Measurements from ENCODE around the gene CEP70. TPM values are rescaled to one million over a fixed set of nuclear protein-coding genes. Genes with fewer than 3 reads are reported as not detected.
"Not testable (repeated sequence)": the region's sequence is repeated elsewhere in the genome, so short reads cannot be mapped to it uniquely, and the experiment has no call there.

Gene CEP70
- total and polyA plus RNA-seq, 2 of the 13 experiments (the other 11 are each of a cell fraction or from before 2014, with no cell fraction given) = 4.0 to 22.3 TPM

GRCh38 chr3:138455801-138456716, 138.0 kb downstream of the CEP70 start (continued):
- TF ChIP-seq RNF219 (CRISPR knock-in tag; IDR thresholded peaks at IDR 0.05) = no peak
- no peak for TF ChIP-seq ZFP37 (CRISPR knock-in tag; IDR thresholded peaks at IDR 0.05; ENCODE audit: borderline replicate concordance)
- no peak for TF ChIP-seq ZNF607 (CRISPR knock-in tag; IDR thresholded peaks at IDR 0.05; ENCODE audit: borderline replicate concordance)

GRCh38 chr3:138453940-138454339, 140.1 kb downstream of the CEP70 start:
- POLR2A ChIA-PET, ATAC-seq: not testable (repeated sequence)

More at GRCh38 chr3:138453940-138454339, 140.1 kb downstream of the CEP70 start:
- H3K36me3 ChIP-seq (replicated peaks in 1 of 2; ENCODE audit: control insufficient read depth in 1 of 2, insufficient read depth in 2 of 2, low read length in 2 of 2); H3K27me3 ChIP-seq (ENCODE audit: control insufficient read depth in 1 of 2, insufficient read depth in 2 of 2, low read length in 2 of 2); intact Hi-C loops (cut with micrococcal nuclease; ENCODE audit: unreplicated experiment); H3K9ac ChIP-seq (ENCODE audit: insufficient read depth, low read depth, low read length); in situ Hi-C loops (cut with HindIII; ENCODE audit: extremely low pct_ligation_motif_present, low pct_unique_long_range_greater_than_20kb); BruUV-seq (replicated peaks); FAIRE-seq; CTCF ChIA-PET (ENCODE audit: low intra/inter-chr PET ratio, low total read pairs); H3K4me1 ChIP-seq (ENCODE audit: insufficient read depth, low read length); H3K4me2 ChIP-seq (ENCODE audit: low read depth, low read length); H3K79me2 ChIP-seq (ENCODE audit: insufficient read depth, low read length); H2AFZ ChIP-seq (ENCODE audit: low read length); H3K9me3 ChIP-seq (ENCODE audit: low read length); DNase-seq (ENCODE audit: low spot score); H4K20me1 ChIP-seq (ENCODE audit: insufficient read depth, low read length); H3K27ac ChIP-seq (ENCODE audit: extremely low read length, insufficient read depth, low read length); H3K4me3 ChIP-seq (replicated peaks in 1 of 3; ENCODE audit: insufficient read depth in 1 of 3, low read depth in 2 of 3, low read length in 3 of 3): not testable (repeated sequence)
- 84% methylated on average over 8 of the region's 8 CpGs for WGBS (ENCODE audit: low lambda C conversion rate)
